ENCODE measurements around the gene AVPR2. TPM values are rescaled to one million over a fixed set of nuclear protein-coding genes. Genes with fewer than 3 reads are reported as not detected.
A peak's percentile ranks its signal among the peaks of the same experiment; 100 is the strongest.

The AVPR2 gene
- total RNA-seq, 1 donor from 2014 or later = 0.48 TPM

GRCh38 chrX:153930011-153930910 is 25.8 kb downstream of the AVPR2 start:
- DNase-seq (ENCODE audit: low read depth) = no peak

GRCh38 chrX:153931151-153931550 is 26.7 kb downstream of the AVPR2 start:
- no peak for DNase-seq (ENCODE audit: low read depth)

- DNase-seq (ENCODE audit: low read depth) = no peak
Measured at GRCh38 chrX:153931748-153932147, 27.3 kb downstream of the AVPR2 start.

- no peak for DNase-seq (ENCODE audit: low read depth)
Measured at GRCh38 chrX:153932220-153932915, 27.9 kb downstream of the AVPR2 start.

GRCh38 chrX:153933748-153934147 is 29.3 kb downstream of the AVPR2 start:
- DNase-seq (ENCODE audit: low read depth) = peak; percentile 27

DNA sequence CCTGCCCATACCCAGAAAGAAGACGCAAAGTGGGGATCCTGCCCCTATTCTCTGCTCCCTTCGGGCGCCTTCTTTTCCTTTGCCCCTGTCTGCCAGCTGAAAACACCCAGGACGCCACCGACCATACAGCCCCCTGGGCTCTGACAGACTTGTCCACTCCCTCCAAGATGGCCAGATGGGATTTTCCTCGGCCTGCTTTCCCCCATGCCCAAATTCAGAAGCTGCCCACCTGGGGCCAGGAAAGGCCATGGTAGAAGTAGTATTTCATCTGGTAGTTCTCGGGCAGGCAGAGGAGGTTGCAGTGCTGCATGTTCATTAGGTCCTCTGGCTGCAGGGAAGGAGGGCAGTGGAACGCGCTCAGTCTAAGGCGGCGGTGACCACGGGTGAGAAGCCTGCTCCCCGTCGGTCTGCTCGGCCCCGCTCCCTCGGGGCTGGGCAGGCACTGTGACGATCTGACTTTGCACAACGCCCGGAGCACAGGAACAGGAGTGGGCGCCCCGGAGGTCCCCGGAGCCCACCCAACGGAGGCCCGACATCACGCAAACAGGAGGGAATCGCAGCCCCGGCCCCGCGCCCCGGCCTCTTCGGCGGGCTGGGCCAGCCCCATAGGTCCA is 29.8 kb downstream of the AVPR2 start:
- no peak for DNase-seq (ENCODE audit: low read depth)

DNA sequence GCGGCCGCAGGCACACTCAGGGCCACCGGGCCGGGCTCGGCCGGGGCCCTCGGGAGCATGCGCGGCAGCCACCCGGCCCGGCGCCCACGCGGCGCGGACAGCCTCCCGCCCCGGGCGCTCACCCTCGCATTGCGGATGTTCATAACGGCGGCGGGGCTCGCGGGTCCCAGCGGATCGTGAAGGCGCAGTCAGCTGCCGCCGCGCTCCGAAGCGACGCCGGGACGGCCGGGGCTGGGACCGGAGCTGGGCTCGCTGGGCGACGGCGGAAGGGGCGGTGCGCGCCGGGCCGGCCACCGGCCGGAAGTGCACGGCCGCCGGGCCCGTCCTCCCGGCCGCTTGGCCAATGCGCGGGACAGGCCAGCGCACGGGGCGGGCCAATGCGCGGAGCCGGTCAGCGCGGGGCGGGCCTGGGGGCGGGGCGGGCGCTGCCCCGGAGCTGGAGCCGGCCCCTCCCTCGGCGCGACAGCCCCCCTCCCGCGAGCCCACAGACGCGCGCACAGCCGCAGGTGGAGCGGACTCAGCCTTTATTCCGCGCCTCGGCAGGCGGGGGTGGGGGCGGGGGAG is 30.4 kb downstream of the AVPR2 start, which contains the start of gene NAA10:
Gene NAA10 (minus strand): TSS at position 276 of the 564 bp plus-strand sequence. CDS start 133 bp downstream, at position 143.
- DNase-seq (ENCODE audit: low read depth) = peak; percentile 68

- no peak for DNase-seq (ENCODE audit: low read depth)
Measured at GRCh38 chrX:153935326-153935851, 30.9 kb downstream of the AVPR2 start.

- DNase-seq (ENCODE audit: low read depth) = no peak
Measured at GRCh38 chrX:153937056-153937455, 32.6 kb downstream of the AVPR2 start.

DNA sequence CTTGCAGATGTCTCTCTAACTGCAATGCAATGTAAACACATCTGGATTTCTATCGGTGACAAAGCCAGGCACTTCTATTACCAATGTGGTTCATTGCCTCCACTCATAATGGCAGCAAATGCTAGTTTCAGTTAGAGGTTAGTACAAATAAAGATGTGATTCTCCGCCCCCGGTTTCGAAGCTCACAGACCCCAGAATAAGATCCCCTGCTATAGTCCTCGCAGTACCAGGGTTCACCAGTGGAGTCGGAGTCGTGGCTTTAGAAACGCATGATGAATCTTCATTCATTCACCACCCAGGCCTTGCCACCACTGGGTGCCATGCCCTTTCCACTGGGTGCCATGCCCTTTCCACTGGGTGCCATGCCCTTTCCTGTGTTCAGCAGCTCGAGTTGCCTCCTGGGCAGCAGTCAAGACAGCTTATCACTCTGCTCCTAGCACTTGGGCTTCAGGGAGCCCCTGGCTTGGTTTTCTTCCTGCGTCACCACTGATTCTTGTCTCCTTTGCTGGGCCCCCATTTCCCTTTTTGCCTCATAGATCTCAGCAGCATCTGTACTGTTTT is 33.8 kb downstream of the AVPR2 start:
- DNase-seq (ENCODE audit: low read depth) = no peak

GRCh38 chrX:153939573-153939972 is 35.1 kb downstream of the AVPR2 start:
- peak; percentile 11 for DNase-seq (ENCODE audit: low read depth)

- no peak for DNase-seq (ENCODE audit: low read depth)
Measured at GRCh38 chrX:153941336-153942252, 37.1 kb downstream of the AVPR2 start.

GRCh38 chrX:153944140-153944799 is 39.8 kb downstream of the AVPR2 start, which contains the start of gene RENBP:
Gene RENBP, minus strand, starts transcription at chrX:153944643. Its CDS starts 33 bp downstream, at chrX:153944610.
- no peak for DNase-seq (ENCODE audit: low read depth)

DNA sequence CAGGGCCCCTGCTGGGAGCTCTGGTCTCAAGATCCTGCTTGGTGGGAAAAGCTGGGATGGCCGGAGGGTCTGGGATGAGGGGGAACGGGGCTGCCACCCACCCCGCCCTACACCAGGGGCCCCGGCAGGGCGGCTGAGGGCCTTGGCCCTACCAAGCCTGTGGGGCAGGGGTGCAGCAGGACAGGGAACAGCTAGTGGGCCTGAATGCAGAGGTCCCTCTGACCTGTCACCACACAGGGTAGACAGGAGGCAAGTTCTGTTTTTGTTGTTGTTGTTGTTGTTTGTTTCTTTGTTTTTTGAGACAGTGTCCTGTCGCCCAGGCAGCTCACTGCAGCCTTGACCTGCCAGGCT is 40.3 kb downstream of the AVPR2 start:
- no peak for DNase-seq (ENCODE audit: low read depth)

- DNase-seq (ENCODE audit: low read depth) = peak; percentile 3
Measured at GRCh38 chrX:153945956-153946943, 41.8 kb downstream of the AVPR2 start.

GRCh38 chrX:153947009-153947769 is 42.7 kb downstream of the AVPR2 start:
- peak; percentile 70 for DNase-seq (ENCODE audit: low read depth)

DNA sequence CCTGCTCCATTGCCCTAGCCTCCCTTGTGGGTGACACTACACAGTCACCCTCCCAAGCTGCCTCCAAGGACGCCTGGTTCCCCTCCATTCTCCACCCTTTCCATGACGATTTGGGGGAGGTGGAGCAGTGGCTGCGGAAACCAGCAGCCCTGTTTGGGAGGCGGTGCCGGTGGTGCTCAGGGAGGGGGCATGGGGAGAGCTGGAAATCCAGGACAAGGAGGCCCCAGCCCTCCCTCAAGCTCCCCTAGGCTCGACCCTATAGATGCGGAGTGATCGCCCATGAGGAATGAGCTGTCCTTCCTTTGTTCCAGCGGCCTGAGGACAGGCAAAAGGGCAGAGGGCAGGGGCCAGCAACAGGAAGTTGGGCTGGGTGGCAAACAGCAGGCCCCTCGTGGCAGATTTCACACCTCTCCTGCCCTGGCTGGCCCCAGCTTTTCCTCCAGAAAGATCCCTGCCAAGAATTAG is 43.6 kb downstream of the AVPR2 start:
- DNase-seq (ENCODE audit: low read depth) = no peak

Measured in myocyte (in vitro differentiated cells).